SK-N-SH (cell line): ENCODE data around the gene CPT1C. TPM values are rescaled to one million over a fixed set of nuclear protein-coding genes. Genes with fewer than 3 reads are reported as not detected.

Experiments
- CTCF ChIA-PET: fragments of 300-600, 350-600 bp; formaldehyde crosslinking; extraction: SDS; loops from one replicate; lab custom pipeline; 2021; lab: Yijun Ruan, JAX
- POLR2A ChIA-PET: fragments of 350-600 bp; sonication (Branson Sonifier 250); formaldehyde crosslinking; extraction: SDS; loops from one replicate; lab custom pipeline; 2020; ENCODE audit warnings: antibody characterized with exemption, inconsistent platforms; lab: Yijun Ruan, JAX
- DNase-seq: peaks from one replicate; pipeline ENCODE4 v3.0.0; 2012
- H2AFZ ChIP-seq: fragments of 200-600 bp; sonication (generic); 2 replicates; pipeline ENCODE4 v1.8.1; 2016; ENCODE audit warnings: antibody characterized with exemption, mild to moderate bottlenecking, low read depth
- H3F3A ChIP-seq: fragments of 200-600 bp; sonication (generic); replicated peaks from 2 replicates; pipeline ENCODE3; 2016; ENCODE audit warnings: antibody characterized with exemption, mild to moderate bottlenecking; ENCODE audit not compliant: insufficient read depth
- H3K27ac ChIP-seq, 2 experiments: fragments of 200-500 bp in 1 of 2; fragments of 200-600 bp in 1 of 2; sonication (Bioruptor generic) in 1 of 2; sonication (generic), shearing (Covaris generic) in 1 of 2; 2 replicates each; pipeline versions ENCODE4 v1.5.1 to v1.6.1; 2014 to 2016; ENCODE audit warnings: low read depth in 2 of 2, inconsistent platforms in 1 of 2, low read length in 1 of 2, mild to moderate bottlenecking in 1 of 2, mixed read lengths in 1 of 2
- H3K27me3 ChIP-seq: fragments of 200-600 bp; sonication (generic), shearing (Covaris generic); 2 replicates; pipeline ENCODE4 v1.6.1; 2016; ENCODE audit warnings: mixed run types; ENCODE audit not compliant: insufficient read depth
- H3K36me3 ChIP-seq, 2 experiments: fragments of 200-500 bp in 1 of 2; fragments of 200-600 bp in 1 of 2; sonication (Bioruptor generic) in 1 of 2; sonication (generic) in 1 of 2; replicated peaks in 1 of 2; 2 replicates each; pipeline versions ENCODE3 to v1.5.1; 2014 to 2016; ENCODE audit warnings: low read length in 1 of 2, mild to moderate bottlenecking in 1 of 2; ENCODE audit not compliant: insufficient read depth in 2 of 2, control insufficient read depth in 1 of 2
- H3K4me1 ChIP-seq, 2 experiments: fragments of 200-500 bp in 1 of 2; fragments of 200-600 bp in 1 of 2; sonication (Bioruptor generic) in 1 of 2; sonication (generic), shearing (Covaris generic) in 1 of 2; 2 replicates each; pipeline versions ENCODE4 v1.5.1 to v1.6.1; 2014 to 2016; ENCODE audit warnings: low read depth in 1 of 2, low read length in 1 of 2, mixed run types in 1 of 2; ENCODE audit not compliant: insufficient read depth in 2 of 2, control insufficient read depth in 1 of 2
- H3K4me2 ChIP-seq: fragments of 200-600 bp; sonication (generic), shearing (Covaris generic); 2 replicates; pipeline ENCODE4 v1.6.1; 2017; ENCODE audit warnings: mixed run types
- H3K4me3 ChIP-seq, 2 experiments: fragments of 200-500 bp in 1 of 2; fragments of 200-600 bp in 1 of 2; sonication (Bioruptor generic) in 1 of 2; sonication (generic), shearing (Covaris generic) in 1 of 2; 2 replicates each; pipeline versions ENCODE4 v1.5.1 to v1.8.1; 2014 to 2016; ENCODE audit warnings: low read depth in 2 of 2, inconsistent platforms in 1 of 2, low read length in 1 of 2, mild to moderate bottlenecking in 1 of 2, mixed read lengths in 1 of 2, moderate library complexity in 1 of 2
- H3K79me2 ChIP-seq: fragments of 200-600 bp; sonication (generic); 2 replicates; pipeline ENCODE4 v1.8.1; 2017; ENCODE audit warnings: mild to moderate bottlenecking; ENCODE audit not compliant: insufficient read depth
- H3K9ac ChIP-seq: fragments of 200-600 bp; sonication (generic); 2 replicates; pipeline ENCODE4 v1.6.1; 2017; ENCODE audit warnings: mixed run types
- H3K9me2 ChIP-seq: fragments of 200-600 bp; sonication (generic); 2 replicates; pipeline ENCODE4 v1.6.1; 2017; ENCODE audit warnings: mixed run types
- H3K9me3 ChIP-seq: fragments of 200-600 bp; sonication (generic); 2 replicates; pipeline ENCODE4 v1.6.1; 2017; ENCODE audit warnings: mixed run types, mild to moderate bottlenecking, moderate library complexity
- H4K20me1 ChIP-seq: fragments of 200-600 bp; sonication (generic); 2 replicates; pipeline ENCODE4 v1.6.1; 2017; ENCODE audit warnings: mild to moderate bottlenecking, mixed run types; ENCODE audit not compliant: insufficient read depth
- CTCF ChIP-seq: fragments of 200-600 bp; sonication (generic); IDR thresholded peaks from 2 replicates; pipeline ENCODE4 v1.6.1; 2017; ENCODE audit warnings: antibody characterized with exemption, mild to moderate bottlenecking, moderate library complexity
- ELF1 ChIP-seq: IDR thresholded peaks from 2 replicates; pipeline ENCODE4 v1.4.0; 2012
- MXI1 ChIP-seq: IDR thresholded peaks from 2 replicates; pipeline ENCODE4 v1.6.1; 2012; ENCODE audit warnings: mild to moderate bottlenecking, low read depth, low read length, improper control_type of control experiment
- POLR2AphosphoS5 ChIP-seq: IDR thresholded peaks from 2 replicates; pipeline ENCODE4 v1.6.1; 2012; ENCODE audit warnings: low read depth, low read length
- RAD21 ChIP-seq: IDR thresholded peaks from 2 replicates; pipeline ENCODE4 v1.6.1; 2012; ENCODE audit warnings: mild to moderate bottlenecking, low read length
- RFX5 ChIP-seq: IDR thresholded peaks from 2 replicates; pipeline ENCODE4 v1.6.1; 2012; ENCODE audit warnings: mild to moderate bottlenecking, improper control_type of control experiment, low read length
- SIN3A ChIP-seq: IDR thresholded peaks from 2 replicates; pipeline ENCODE4 v1.6.1; 2012; ENCODE audit warnings: low read depth, mild to moderate bottlenecking, low read length, moderate library complexity, borderline replicate concordance
- ZBTB33 ChIP-seq: IDR thresholded peaks from 2 replicates; pipeline ENCODE4 v1.4.0; 2012; ENCODE audit warnings: low read depth, borderline replicate concordance
- WGBS: methylation state at CpG from one replicate; pipeline ENCODE4 v1.1.6; 2017; ENCODE audit warnings: low lambda C conversion rate; 5-methylcytosine and 5-hydroxymethylcytosine counted together
- polyA plus RNA-seq, 3 experiments: library from polyadenylated mRNA; depleted of rRNA; stranded (reverse); fragments of >200 nt; gene quantifications; 2 replicates each; pipeline ENCODE4 v1.2.3, GENCODE V29; 2012

CPT1C gene
- polyA plus RNA-seq, 1 of the 3 experiments (the other 2 are of a cell fraction), result 139 TPM

GRCh38 chr19:49664171-49665035, 26.5 kb upstream of the CPT1C start (continued):
- peak; percentile 49; the same call in 1 of the 2 replicates for TF ChIP-seq ELF1
- peak; percentile 89 for TF ChIP-seq POLR2AphosphoS5
- TF ChIP-seq CTCF, result no peak
- TF ChIP-seq SIN3A, result peak; percentile 57; the same call in 1 of the 2 replicates
- TF ChIP-seq RFX5, result no peak

GRCh38 chr19:49665036-49665350, 25.9 kb upstream of the CPT1C start:
- Histone ChIP-seq H3K27ac (peak overlapping the region; percentile 76 to 96), H3K36me3 (peaks cover 8 to 25% of the 10 kb centered on the region in 2 experiments)
- TF ChIP-seq RAD21, result no peak
- TF ChIP-seq MXI1, result no peak
- TF ChIP-seq ZBTB33, result no peak

More at GRCh38 chr19:49665036-49665350, 25.9 kb upstream of the CPT1C start:
- peak overlapping the region; percentile 97 for H3K4me2 ChIP-seq
- ChIA-PET POLR2A (interaction anchor here (0.5 to 2.2 kb wide), 7 partner anchors 9 to 72 kb away, joined by 3 to 15 read pairs (median 5); partner anchors contain the start of genes PRMT1 and RRAS), CTCF (interaction anchor here (0.8 to 9.4 kb wide), 5 partner anchors 11 to 23 kb away, joined by 3 to 78 read pairs (median 4); partner anchors contain the start of genes PRMT1 and SCAF1)
- peak overlapping the region; percentile 90 for H3K9ac ChIP-seq
- peak overlapping the region; percentile 93; the same call in 1 of the 2 replicates for H2AFZ ChIP-seq
- H3K27me3 ChIP-seq, result no peaks in the 10 kb centered on the region
- DNase-seq, result no peak
- peaks cover 30% of the 10 kb centered on the region for H3K79me2 ChIP-seq
- H3K4me3 ChIP-seq, result peak overlapping the region; percentile 73 to 97
- H4K20me1 ChIP-seq, result no peaks in the 10 kb centered on the region
- H3K4me1 ChIP-seq, result peaks cover 9 to 15% of the 10 kb centered on the region in 2 experiments; a peak in 3 of 4 replicates
- H3K9me2 ChIP-seq, result no peaks in the 10 kb centered on the region
- H3F3A ChIP-seq, result peaks cover 25% of the 10 kb centered on the region
- WGBS, result 2% methylated on average over 7 of the region's 7 CpGs
- no peaks in the 10 kb centered on the region for H3K9me3 ChIP-seq
